ENCODE measurements around the gene ZDHHC1. TPM values are rescaled to one million over a fixed set of nuclear protein-coding genes. Genes with fewer than 3 reads are reported as not detected.
"Not testable (repeated sequence)": the region's sequence is repeated elsewhere in the genome, so short reads cannot be mapped to it uniquely, and the experiment has no call there.

ZDHHC1 gene
- total RNA-seq, 1 donor: 7.6 TPM

- TF ChIP-seq CTCF (IDR thresholded peaks at IDR 0.05; ENCODE audit: insufficient read depth, low read length): no peak
- peak; percentile 78 for DNase-seq (ENCODE audit: low read depth)
- H3K4me3 ChIP-seq (ENCODE audit: low read depth, low read length): no peak overlapping the region
Observed at GRCh38 chr16:67384778-67385510, 31.3 kb downstream of the ZDHHC1 start.

GRCh38 chr16:67383284-67383683 is 33.0 kb downstream of the ZDHHC1 start:
- no peak for DNase-seq (ENCODE audit: low read depth)
- no peak for TF ChIP-seq CTCF (IDR thresholded peaks at IDR 0.05; ENCODE audit: insufficient read depth, low read length)

DNA sequence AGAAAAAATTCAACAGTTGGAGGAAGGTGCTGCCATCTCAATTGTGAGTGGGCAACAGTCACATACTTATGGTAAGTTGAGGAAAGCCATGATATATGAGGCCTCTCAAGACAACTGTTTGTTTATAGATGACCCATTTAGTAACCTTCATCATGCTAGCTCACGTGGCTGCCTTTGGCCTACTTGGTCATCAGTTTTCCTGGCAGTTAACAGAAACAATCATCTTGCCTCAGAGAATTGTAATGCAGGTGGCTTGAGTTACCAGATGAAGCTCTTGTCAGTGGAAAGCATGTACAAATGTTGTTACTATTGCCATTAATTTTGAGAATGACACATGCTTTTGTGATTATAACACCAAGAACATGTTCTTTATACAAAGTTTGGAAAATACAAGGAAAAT is 37.6 kb downstream of the ZDHHC1 start:
- TF ChIP-seq CTCF (IDR thresholded peaks at IDR 0.05; ENCODE audit: insufficient read depth, low read length): no peak
- DNase-seq (ENCODE audit: low read depth): no peak
- H3K4me3 ChIP-seq (ENCODE audit: low read depth, low read length): no peak overlapping the region

More at GRCh38 chr16:67383284-67383683, 33.0 kb downstream of the ZDHHC1 start:
- H3K4me3 ChIP-seq (ENCODE audit: low read depth, low read length): no peak overlapping the region

GRCh38 chr16:67376012-67376411 is 40.3 kb downstream of the ZDHHC1 start:
- H3K4me3 ChIP-seq (ENCODE audit: low read depth, low read length); DNase-seq (ENCODE audit: low read depth): not testable (repeated sequence)

DNA sequence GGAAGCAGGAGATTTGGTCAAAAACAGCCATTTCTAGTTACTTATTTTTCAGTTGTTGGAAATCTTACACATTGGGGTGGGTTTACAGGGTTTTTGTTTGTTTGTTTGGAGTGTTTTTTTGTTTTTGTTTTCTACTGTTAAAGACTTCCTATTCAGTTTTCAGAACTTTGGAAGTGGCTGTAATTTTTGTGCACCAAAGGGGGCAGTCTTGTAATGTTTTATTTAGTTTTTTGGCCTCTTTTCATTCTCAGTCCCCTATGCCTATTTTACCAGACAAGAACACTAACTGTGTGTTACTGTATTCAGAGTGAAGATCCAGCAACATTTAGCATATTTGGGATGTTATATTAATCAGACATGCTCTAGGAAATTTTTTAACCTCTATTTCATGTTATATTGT is 43.6 kb downstream of the ZDHHC1 start:
- H3K4me3 ChIP-seq (ENCODE audit: low read depth, low read length): no peak overlapping the region
- DNase-seq (ENCODE audit: low read depth): peak; percentile 59
- TF ChIP-seq CTCF (IDR thresholded peaks at IDR 0.05; ENCODE audit: insufficient read depth, low read length): peak; percentile 54

GRCh38 chr16:67370661-67371060 is 45.6 kb downstream of the ZDHHC1 start:
- no peak for TF ChIP-seq CTCF (IDR thresholded peaks at IDR 0.05; ENCODE audit: insufficient read depth, low read length)
- no peak for DNase-seq (ENCODE audit: low read depth)
- H3K4me3 ChIP-seq (ENCODE audit: low read depth, low read length): no peak overlapping the region

DNA sequence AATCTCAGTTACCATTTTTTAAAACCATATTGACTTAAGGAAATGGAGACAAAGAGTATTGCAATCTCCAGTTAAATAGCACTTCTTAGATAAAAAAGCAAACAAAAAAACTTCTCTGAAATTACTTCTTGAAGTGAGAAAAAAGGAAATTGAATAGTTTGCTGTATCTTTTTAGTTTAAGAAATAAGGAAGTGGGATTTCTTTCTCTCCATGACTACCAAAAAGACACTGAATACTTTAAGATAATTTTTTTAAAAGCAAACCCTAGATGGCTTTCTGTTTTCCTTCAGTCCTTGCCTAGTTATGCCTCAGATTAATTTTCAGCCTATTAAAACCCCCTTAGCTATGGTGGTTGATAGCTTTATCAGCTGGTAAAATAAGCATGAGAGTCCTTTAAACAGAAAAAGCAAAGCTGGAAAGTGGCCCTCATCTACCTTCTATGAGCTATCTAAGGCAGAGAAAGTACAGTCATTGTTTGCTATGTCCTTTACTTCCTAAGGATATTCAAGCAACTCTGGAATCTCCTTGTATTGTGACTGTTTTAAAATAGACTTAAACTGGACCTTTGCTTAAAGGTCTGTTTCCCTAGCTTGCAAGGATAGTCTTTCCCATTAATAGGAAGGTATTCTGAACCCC is 51.6 kb downstream of the ZDHHC1 start:
- no peak overlapping the region for H3K4me3 ChIP-seq (ENCODE audit: low read depth, low read length)
- TF ChIP-seq CTCF (IDR thresholded peaks at IDR 0.05; ENCODE audit: insufficient read depth, low read length): no peak

More for the DNA sequence above, 51.6 kb downstream of the ZDHHC1 start:
- no peak for DNase-seq (ENCODE audit: low read depth)

Data from fibroblast of the aortic adventitia (primary cell).